Measurements from ENCODE around the gene FGF11.
A peak's percentile ranks its signal among the peaks of the same experiment; 100 is the strongest.

The FGF11 gene

DNA sequence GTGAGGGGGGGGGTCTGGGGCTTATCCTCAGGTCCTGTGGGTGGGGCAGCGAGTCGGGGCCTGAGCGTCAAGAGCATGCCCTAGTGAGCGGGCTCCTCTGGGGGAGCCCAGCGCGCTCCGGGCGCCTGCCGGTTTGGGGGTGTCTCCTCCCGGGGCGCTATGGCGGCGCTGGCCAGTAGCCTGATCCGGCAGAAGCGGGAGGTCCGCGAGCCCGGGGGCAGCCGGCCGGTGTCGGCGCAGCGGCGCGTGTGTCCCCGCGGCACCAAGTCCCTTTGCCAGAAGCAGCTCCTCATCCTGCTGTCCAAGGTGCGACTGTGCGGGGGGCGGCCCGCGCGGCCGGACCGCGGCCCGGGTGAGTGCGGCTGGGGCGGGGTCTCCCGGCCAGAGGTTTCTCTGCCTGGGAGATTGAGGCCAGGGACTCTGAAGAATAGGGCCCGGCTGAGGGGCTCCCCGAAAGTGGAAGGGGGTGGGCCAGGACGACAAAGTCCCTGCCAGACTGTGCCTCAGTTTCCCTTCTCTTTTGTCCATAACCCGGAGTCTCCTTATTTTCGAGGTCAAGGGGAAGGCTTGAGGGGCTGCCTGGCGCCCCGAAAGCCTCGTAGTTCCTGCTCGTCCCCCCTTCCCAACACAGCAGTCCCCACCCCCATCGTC lies at the start of gene FGF11:
Gene FGF11 (plus strand): TSS at position 51 of the 651 bp plus-strand sequence. CDS start 109 bp downstream, at position 160.
- no peak for DNase-seq

DNA sequence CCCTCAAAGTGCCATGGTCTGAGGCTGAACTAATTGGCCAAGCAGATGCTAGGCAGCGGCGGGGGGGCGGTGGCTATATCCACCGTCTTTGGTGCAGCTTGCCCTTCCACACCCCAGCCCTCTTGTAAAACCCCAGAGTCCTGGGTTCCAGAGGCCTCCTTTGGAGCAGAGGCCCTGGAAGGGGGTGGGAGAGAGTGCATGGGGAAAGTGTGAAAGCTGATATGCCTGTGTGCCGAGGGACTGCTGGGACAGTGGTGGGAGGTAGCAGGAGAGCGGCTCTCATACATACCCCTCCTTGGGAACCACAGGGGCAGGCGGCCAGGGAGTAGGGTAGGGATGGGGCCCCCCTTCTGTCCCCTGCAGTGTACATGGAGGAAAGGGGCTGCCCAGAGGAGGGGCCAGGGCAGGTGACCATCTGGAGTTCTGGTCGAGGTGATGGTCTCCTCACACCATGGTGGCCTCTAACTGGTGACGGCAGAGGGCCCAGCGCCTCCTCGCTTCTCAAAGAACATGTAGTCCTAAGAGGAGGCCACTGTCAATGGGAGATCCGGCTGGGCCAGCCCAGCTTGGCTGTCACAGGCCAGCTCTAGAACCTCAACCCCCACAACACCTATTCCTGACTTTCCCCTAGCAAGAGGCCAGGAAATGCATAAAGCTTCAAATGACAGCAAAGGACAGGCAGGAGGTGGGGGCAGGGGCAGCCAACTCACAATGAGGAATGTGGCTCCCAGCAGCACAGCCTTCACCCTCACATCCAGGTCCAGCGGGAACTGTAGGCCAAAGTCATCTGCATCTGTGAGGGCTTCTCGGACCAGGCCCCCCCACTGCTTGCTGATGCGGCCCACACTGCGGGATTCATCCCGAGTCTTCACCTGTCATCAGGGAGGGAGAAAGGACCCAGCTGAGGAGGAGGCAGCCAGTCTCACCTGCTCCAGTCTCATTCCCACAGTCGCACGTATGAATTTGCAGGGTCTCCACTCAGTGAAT lies 49.1 kb upstream of the FGF11 start:
- no peak for DNase-seq

DNA sequence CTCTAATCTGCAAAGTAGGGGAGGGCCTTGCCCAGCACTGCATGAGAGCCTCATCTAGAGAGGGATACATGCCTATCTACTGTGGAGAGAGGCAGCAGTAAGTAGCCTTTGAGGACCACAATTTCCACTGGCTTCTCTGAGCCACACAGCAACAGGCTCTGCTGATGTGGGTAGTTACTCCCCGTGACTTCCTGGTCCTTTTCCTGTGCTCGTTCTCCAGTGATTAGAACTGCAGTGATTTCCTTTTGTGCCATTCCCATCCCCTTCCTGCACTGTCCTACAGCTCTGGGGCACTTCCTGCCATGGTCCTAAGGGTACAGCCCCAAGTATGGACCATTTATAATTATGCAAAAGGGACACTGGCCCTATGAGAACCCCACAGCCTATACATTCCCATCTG lies 48.0 kb upstream of the FGF11 start:
- DNase-seq: no peak

DNA sequence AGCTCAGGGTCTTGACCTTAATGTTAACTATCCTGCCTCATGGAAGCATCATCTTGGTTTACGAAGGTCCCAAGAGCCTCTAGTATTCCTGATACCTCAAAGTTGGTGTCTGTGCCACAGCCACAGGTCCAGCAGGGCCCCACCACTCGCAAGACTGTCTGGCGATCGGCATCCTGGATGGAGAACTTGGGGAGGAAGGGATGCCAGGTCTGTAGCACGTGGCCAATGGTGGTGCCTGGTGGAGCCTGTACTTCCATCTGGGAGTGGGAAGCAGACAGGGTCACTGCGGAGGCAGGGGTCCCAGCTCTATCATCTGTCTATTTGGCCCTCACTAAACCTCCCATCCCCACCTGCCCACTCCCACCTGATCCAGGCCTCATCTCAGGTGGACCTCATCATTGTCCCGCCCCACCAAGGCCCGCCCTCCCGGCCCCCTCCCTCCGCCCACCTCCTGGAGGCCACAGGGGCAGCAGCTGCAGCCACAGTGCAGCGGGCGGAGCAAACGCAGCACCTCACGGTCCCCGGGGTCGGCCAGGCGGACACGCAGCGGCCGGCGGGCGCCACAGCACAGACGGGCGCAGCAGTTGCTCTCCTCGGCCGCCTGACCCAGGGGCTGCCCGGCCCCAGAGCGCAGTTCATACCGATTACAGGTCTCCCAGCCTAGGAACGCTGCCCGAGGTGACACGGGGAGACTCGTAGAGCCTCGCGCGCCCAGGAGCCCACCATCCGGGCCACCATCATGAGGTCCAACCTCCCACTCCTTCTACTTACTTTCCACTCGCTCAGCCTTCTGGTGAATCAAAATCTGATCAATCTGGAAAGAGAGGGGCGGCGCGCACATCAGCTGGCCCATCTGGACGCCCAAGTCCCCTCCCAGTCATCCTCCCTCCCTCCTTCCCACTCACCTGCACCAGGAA lies 46.4 kb upstream of the FGF11 start:
- no peak for DNase-seq

DNA sequence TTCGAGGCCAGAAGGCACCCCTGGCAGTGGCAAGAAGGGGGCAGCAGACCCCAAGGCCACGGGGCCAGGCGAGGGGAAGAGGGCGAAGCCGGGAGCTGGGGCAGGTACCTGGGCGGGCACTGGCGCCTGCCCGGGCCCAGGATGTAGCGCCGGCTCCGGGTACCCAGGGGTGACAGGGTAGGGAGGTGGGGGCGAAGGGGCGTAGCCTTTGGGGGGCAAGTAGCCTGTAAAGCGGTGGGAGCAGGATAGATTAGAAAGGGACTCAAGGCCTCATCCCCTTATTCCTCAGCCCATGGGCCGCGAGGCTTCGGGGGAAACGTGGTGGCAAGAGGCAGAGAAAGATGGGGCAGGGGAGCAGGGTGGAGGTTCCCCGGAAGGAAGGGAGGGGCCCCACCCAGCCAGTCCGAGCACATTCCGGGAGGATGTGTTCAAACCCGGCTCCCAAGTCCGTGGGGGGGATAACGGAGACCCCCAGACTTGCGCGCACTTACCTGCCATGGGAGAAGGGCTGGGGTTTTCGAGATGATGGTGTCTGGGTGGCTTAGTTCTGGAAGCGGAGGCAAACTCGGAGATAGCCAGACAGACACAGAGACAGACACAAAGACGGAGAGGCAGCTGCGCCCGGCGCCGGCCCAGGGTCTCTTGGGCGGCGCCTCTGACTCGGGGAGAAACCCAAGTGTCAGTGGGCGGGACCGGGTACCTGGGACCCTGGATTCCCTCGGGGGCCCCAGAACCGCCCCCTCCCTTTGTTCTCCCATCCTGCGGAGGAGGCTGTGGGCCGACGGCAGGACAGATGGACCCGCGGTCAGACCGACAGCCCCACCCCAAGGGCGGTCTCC lies 45.5 kb upstream of the FGF11 start:
- DNase-seq: no peak

DNA sequence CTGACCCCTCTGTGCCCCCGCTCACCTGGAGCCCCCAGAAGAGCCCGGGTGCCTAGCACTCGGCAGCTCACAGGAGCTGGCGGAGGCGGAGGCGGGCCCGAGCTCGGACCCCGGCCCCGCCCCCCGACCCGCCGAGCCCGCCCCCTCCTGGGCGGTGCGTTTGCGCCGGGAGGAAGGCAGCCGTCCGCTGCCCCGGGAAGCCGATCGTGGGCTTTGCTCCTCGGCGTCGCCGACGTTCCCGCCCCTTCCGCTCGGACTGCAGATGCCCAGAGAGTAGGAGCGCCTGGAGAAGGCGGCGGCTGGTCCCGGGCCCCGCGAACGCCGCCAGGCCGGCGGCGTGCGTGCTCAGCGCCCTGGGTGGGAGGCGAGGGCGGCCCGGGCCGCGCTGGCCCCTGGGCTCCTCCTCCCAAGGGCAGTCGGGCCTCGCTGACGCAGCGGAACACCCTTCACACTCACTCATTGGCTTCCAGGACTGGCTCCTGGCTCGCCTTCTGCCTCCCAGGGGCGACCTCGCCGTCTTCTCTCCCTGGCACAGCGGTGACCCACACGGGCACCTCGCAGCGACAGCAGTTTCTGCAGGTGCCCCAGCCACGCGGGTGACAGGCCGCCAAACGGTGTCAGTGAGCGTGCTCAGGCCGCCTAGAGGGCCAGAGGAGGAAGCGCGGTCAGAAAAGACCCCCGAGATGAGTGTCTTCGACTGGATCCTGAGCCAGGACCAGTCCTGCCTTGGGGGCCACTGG lies 44.7 kb upstream of the FGF11 start, which contains the start of gene PLSCR3:
Gene PLSCR3 (minus strand): TSS at position 74 of the 740 bp plus-strand sequence. CDS start 415 bp downstream, outside the sequence.
- DNase-seq: peak; percentile 42

DNA sequence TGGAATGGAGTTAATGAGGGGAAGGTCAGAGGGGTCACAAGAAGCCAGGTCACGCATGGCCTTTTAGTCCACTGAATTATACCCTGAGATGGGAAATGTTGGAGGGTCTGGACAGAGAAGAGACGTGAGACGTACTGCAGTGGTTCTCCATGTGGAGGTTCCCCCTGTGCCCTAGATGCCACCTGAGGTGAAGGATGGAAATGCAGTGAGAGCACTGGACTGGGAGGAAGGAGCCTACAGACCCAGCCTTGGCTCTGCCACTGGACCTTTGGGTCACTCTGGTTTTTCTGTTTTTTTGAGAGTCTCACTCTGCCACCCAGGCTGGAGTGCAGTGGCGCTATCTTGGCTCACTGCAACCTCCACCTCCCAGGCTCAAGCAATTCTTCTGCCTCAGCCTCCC lies 43.2 kb upstream of the FGF11 start:
- DNase-seq: no peak

DNA sequence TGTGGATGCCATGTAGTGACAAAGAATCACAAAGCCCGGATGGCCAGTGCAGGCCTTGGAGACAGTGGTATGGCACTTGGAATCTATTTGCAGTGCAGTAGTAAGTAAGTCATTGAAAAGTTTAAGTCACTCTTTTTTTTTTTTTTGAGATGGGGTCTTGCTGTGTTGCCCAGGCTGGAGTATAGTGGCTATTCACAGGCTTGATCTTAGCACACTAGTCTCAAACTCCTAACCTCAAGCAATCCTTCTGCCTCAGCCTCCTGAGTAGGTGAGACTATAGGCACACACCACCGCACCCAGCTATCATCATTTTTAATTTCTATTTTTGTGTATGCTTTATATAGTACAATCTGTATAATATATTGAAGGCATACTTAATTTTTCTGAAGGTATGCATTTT lies 40.7 kb upstream of the FGF11 start:
- no peak for DNase-seq

DNA sequence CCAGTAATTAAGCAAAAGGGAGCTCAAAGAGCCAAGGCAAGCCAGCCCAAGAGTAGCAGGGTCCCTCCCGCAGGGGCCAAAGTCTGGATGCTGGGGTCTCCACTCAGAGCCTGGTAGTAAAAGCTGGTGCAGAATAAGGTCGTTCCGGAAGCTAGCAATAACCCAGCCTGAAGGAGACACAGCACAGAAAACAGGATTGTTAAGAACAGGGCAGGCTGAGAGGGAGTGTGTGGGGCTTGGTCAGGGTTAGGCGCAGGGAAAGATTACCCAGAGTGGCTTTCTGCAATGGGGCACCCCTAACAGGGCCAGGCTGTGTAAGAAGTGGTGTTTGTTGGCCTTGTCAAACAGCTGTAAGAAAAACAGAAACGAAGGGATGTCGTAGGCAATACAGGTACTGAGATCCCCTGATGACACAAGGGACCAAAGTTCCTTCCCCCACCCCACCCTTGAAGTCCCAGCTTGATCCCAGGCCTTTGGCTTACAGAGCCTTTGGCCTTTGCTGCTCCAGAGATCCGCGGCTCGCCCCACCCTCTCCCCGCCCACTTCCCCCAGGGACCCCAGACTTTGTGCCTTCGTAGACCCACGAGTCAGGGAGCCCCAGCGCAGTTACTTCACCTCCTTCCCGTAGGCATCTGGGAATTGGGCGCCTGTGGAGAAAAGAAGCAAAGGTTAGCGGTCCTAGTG lies 36.1 kb upstream of the FGF11 start:
- DNase-seq: no peak

DNA sequence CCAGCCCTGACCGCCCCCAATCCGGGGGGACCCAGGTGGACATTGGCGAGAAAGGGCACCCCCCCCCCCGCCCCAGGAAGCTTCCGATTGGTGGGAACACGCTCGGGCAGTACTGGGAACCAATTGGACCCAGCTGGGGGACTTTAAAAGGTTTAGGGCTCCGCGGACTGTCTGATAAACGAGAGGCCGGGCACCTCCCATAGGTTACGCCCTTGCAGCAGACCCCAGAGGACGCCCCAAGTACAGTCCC lies 35.7 kb upstream of the FGF11 start:
- no peak for DNase-seq

DNA sequence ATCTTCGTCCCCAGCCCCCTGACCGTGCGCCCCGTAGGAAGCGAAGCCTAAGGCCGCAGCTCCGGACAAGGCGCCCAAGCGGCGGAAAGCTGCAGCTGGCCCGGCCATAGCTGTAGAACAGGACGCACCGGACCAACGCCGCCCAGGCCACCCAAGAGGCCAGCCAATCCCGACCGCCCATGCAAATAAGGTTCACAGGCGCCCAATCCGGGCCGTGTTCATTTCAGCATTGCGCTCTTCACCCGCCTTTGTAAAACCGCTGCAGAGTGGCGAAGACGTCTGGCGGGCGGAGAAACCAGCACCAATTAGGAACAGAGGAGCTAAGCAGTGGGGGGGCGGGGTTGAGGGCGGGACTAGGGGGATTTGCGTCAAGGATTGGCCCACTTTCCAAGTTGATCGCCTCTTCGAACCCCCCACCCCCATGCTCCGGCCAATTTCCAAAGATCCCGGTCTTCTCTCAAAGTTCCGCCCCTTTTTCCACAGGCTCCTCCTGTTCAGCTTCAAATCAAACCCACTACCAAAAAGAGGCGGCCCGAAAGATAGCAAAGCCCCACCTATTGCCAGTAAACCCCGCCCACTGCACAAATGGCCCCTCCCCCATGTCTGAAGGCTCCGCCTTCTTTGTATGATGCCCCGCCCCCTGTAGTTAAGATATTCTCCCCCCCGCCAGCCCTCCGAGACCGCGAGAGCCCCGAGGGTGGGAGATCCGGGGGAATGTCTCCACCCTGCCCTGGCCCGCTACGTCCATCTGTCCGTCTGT lies 35.2 kb upstream of the FGF11 start, which contains the start of gene TMEM256:
Gene TMEM256 (minus strand): TSS at position 121 of the 760 bp plus-strand sequence. CDS start 13 bp downstream, at position 108.
- peak; percentile 94 for DNase-seq

DNA sequence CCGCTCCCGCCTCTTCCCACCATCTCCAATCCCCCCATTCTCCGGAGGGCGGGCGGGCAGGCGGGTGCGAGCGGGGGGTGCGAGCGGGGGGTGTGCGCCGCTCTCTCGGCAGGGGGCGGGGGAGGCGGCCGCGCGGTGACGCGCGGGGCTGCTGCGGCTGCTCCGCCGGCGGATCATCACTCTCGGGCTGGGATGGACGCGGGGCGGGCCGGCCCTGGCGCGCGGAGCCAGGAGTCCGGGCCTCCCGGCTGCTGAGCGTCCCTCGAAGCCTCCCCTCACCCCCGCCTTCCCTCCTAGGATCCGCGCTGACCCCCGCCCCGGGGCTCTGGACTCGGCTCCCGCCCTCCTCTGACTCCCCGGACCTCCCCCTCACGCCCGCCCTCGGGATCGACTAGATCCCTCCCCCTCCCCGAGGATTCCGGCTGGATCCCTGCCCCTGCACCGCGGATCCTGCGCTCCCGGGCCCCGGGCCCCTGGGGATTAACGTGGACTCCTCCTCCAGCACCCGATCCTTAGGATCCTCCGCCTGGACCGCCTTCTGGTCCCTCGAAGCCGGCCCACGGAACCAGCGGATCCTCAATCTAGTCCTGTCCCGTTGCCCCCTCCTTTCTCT lies 34.5 kb upstream of the FGF11 start:
- DNase-seq: no peak

DNA sequence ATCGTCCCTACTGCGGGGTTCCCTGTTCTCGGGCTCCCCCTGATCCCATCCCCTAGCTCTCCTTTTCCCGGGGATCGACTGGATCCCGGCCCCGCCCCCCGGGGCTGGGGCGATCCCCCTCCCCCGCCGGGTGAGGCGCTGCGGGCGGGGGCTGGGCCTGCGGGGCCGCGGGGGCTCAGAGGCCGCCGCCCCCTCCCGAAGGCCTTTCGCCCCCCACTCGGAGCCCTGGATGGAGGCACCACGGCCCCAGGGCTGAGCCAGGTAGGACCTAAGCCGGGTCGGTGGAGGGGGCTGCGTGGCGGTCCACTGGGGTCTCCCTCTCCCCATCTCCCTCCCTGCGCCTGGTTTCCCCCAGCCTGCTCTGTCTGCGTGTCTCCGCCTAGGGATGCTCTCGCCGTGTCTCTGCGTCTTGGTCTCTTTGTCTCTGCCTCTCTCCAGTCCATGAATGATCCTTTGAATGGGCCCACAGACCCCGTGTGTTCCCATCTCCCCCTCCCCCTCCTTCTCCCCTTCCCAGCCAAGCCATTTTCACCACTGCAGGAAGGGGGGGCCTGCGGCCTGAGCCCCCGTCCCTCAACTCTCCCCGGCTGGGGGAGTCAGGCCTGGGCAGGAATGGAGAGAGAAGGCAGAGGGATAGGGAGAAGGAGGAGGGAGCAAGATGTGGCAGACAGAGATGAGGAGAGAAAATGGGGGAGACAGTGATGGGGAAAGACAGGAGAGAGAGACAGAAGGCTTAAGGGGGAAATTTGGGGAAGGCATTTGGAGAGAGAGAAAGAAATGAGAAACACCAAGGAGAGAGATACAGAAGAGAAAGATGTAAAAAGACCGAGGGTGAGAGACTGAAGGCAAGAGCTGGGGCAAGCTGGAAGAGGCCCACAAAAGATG lies 33.7 kb upstream of the FGF11 start:
- no peak for DNase-seq

DNA sequence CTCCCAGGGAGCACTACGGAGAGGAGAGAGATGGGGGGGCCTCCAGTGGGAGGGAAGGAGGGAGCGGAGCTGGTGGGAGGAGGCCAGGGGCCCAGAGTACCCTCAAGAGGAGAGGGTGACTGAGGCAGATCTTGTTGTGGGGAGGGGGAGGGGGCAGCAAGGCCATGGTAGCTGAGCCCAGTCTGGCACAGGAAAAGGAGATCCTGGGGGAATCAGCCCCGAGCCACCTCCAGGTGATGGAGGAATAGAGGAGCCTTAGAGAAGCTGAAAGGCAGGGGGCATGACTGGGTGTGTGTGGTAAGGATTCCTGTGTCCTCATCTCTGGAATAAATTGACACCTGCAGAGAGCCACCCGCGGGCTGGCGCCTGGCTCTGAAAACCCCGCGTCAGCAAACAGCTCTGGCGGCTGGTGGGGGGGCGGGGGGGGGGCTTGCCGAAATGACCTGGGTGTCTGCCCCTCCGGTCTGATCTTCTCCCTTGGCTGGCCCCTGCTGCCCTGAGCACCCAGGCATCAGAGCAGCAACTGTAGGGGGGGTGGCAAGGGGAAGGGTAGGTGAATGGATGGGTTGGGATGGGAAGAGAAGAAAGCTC lies 33.0 kb upstream of the FGF11 start:
- peak; percentile 25 for DNase-seq

DNA sequence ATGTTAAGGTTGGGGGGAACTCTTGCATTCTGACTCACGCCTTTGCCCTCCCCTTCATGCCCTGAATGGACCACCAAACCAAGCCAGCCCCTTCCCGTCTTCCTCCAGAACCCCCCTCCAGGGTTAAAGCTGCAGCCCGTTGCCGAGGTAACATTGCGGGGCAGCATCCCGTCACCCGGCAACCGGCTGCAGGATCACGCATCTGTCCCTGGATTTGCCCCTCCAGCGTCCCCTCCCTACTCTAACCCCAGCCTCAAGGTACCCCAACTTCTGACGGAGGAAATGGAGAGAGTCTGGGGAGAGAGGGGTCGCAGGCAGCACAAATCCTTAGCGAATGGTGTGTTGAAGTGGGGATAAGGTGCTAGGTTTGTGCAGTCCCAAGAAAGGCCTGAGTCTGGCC lies 32.2 kb upstream of the FGF11 start:
- DNase-seq: no peak

DNA sequence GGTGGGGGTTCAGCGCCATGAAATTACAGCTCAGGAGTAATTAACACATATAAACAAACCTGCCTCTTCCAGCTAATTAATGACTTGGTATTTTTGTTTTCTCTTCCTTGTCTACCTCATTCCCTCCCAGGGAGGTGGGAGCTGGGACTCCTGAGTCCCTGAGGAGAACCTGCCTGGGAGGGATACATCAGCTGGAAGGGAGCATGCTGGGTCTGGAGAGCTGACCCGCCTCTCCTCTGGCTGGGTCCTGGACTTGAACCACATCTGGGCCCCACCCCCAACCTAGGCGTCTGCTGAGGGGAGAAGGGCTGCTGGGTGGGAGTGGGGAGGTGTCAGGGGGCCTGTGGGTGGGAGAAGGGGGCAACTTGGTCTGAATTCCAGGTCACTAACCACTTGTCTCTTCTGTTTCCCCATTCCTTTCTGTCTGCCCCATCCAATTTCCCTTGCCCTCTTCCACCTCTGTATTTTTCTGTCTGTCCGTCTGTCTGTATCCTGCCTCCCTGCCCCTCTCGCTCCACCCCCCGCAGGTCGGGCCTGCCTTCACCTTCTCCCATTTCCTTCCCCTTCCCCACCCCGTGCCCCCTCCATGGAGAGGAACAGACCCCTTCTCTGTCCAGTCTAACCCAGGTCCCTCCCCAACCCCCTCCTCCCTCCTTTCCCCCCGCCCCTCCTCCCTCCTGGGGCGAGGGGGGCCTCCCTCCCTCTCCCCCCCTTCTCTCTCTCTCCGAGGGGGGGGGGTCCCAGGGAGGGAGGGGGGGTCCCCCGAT lies 31.6 kb upstream of the FGF11 start, which contains the start of gene NLGN2:
Gene NLGN2 (plus strand): TSS at position 361 of the 767 bp plus-strand sequence. CDS start 411 bp downstream, outside the sequence.
- DNase-seq: no peak

DNA sequence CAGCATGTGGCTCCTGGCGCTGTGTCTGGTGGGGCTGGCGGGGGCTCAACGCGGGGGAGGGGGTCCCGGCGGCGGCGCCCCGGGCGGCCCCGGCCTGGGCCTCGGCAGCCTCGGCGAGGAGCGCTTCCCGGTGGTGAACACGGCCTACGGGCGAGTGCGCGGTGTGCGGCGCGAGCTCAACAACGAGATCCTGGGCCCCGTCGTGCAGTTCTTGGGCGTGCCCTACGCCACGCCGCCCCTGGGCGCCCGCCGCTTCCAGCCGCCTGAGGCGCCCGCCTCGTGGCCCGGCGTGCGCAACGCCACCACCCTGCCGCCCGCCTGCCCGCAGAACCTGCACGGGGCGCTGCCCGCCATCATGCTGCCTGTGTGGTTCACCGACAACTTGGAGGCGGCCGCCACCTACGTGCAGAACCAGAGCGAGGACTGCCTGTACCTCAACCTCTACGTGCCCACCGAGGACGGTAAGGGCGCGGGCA lies 31.0 kb upstream of the FGF11 start:
- no peak for DNase-seq
